Kidney (tissue), 14 donors: Measurements from ENCODE around the gene PON2. TPM values are rescaled to one million over a fixed set of nuclear protein-coding genes. Genes with fewer than 3 reads are reported as not detected.

Experiments used
- DNase-seq, 5 donors: peaks; one replicate each; pipeline ENCODE4 v3.0.0-alpha.2; 2013 to 2020
- FAIRE-seq: peaks from 2 replicates; lab custom pipeline; 2012; peaks lifted over from hg19 to GRCh38; lab: Jason Lieb, UNC
- H3K27ac ChIP-seq, 2 donors: one replicate each; pipeline ENCODE4 v1.7.0; 2013; ENCODE audit warnings: low read depth in 2 of 2, low read length in 2 of 2, inconsistent platforms in 1 of 2
- H3K27me3 ChIP-seq: one replicate; pipeline ENCODE4 v1.7.1; 2013; ENCODE audit warnings: low read length, inconsistent platforms; ENCODE audit not compliant: control insufficient read depth, insufficient read depth
- H3K36me3 ChIP-seq, 3 donors: one replicate each; pipeline versions ENCODE4 v1.7.0 to v1.7.1; 2013; ENCODE audit warnings: low read length in 3 of 3, control low read depth in 1 of 3, inconsistent platforms in 1 of 3; ENCODE audit not compliant: insufficient read depth in 3 of 3, control insufficient read depth in 2 of 3
- H3K4me1 ChIP-seq, 3 donors: one replicate each; pipeline versions ENCODE4 v1.7.0 to v1.7.1; 2013; ENCODE audit warnings: low read length in 3 of 3, inconsistent platforms in 1 of 3, low read depth in 1 of 3; ENCODE audit not compliant: control insufficient read depth in 2 of 3, insufficient read depth in 2 of 3
- H3K4me3 ChIP-seq, 3 donors: one replicate each; pipeline versions ENCODE4 v1.7.0 to v1.8.1; 2013; ENCODE audit warnings: low read length in 3 of 3, control low read depth in 1 of 3, inconsistent platforms in 1 of 3
- H3K9ac ChIP-seq, 3 donors: one replicate each; pipeline versions ENCODE4 v1.7.0 to v1.7.1; 2013; ENCODE audit warnings: low read length in 3 of 3, control low read depth in 1 of 3, inconsistent platforms in 1 of 3
- H3K9me3 ChIP-seq, 3 donors: one replicate each; pipeline versions ENCODE4 v1.7.0 to v1.7.1; 2013; ENCODE audit warnings: low read length in 3 of 3, control low read depth in 1 of 3, inconsistent platforms in 1 of 3; ENCODE audit not compliant: control insufficient read depth in 2 of 3, insufficient read depth in 1 of 3
- intact Hi-C: fragments of 100-400 bp; cut with DNase I; formaldehyde crosslinking; loops from one replicate; pipeline ENCODE4 v1.11.1; 2022
- polyA plus RNA-seq: library from polyadenylated mRNA; stranded (reverse); fragments of 350-450 nt; fragmentation: Illumina TruSeq; extraction: RNeasy Lipid Tissue Mini Kit (QIAGEN cat#74804); gene quantifications from one replicate; pipeline ENCODE4 v1.2.3, GENCODE V29; 2014; ENCODE audit warnings: low read depth, low replicate concordance; ENCODE audit not compliant: insufficient read depth
- total RNA-seq: library from RNA; stranded (reverse); fragmentation: NEBNext Ultra II Directional; extraction: Animal tissue kit (Norgen Biotek cat#: 25700); gene quantifications from one replicate; pipeline ENCODE4 v1.2.1, GENCODE V29; 2021
- TF ChIP-seq, protein P1 (sequence below): IDR thresholded peaks from 3 replicates; pipeline ENCODE4 v1.5.1; 2012; ENCODE audit warnings: mild to moderate bottlenecking, moderate library complexity, borderline replicate concordance; ENCODE audit not compliant: insufficient read depth; ENCODE audit errors: extremely low read depth
- donor health status: control.
- donor health status: control.
- donor health status: control.
- donor health status: control.
- donor health status: control.
- donor health status: DM: yes; HTN: yes; CAD: no.
- donor health status: Normal renal cell carcinoma (clear cell type).

PON2 gene
- total and polyA plus RNA-seq, 2 donors from 2014 or later: 61.8 to 191 TPM

DNA sequence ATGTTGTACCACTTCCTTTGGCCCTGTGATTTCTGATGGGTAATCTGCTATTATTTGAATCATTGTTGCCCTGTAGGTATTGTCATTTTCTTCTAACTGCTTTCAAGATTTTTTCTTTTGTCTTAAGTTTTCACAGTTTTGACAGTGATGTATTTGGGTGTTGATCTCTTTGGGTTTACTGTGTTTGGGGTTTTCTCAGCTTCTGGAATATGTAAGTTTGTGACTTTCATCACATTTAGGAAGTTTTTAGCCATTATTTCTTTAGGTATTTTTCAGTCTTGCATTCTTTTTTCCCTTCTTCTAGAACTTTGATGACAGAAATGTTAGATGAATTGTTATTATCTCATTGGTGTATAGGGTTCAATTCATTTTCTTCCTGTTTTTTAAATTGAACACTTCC is 23.1 kb upstream of the PON2 start:
- H3K27ac ChIP-seq: no peak overlapping the region
- no peaks in the 10 kb centered on the region for H3K4me1 ChIP-seq
- DNase-seq (no peak), FAIRE-seq (no peak)
- no peak overlapping the region for H3K9ac ChIP-seq
- TF ChIP-seq, protein P1, sequence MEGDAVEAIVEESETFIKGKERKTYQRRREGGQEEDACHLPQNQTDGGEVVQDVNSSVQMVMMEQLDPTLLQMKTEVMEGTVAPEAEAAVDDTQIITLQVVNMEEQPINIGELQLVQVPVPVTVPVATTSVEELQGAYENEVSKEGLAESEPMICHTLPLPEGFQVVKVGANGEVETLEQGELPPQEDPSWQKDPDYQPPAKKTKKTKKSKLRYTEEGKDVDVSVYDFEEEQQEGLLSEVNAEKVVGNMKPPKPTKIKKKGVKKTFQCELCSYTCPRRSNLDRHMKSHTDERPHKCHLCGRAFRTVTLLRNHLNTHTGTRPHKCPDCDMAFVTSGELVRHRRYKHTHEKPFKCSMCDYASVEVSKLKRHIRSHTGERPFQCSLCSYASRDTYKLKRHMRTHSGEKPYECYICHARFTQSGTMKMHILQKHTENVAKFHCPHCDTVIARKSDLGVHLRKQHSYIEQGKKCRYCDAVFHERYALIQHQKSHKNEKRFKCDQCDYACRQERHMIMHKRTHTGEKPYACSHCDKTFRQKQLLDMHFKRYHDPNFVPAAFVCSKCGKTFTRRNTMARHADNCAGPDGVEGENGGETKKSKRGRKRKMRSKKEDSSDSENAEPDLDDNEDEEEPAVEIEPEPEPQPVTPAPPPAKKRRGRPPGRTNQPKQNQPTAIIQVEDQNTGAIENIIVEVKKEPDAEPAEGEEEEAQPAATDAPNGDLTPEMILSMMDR: no peak
- intact Hi-C loops: no loop called here
- no peaks in the 10 kb centered on the region for H3K27me3 ChIP-seq
- peaks cover 0 to 9% (median 0%) of the 10 kb centered on the region in 3 donors for H3K9me3 ChIP-seq
- no peaks in the 10 kb centered on the region for H3K36me3 ChIP-seq
- H3K4me3 ChIP-seq: no peak overlapping the region

DNA sequence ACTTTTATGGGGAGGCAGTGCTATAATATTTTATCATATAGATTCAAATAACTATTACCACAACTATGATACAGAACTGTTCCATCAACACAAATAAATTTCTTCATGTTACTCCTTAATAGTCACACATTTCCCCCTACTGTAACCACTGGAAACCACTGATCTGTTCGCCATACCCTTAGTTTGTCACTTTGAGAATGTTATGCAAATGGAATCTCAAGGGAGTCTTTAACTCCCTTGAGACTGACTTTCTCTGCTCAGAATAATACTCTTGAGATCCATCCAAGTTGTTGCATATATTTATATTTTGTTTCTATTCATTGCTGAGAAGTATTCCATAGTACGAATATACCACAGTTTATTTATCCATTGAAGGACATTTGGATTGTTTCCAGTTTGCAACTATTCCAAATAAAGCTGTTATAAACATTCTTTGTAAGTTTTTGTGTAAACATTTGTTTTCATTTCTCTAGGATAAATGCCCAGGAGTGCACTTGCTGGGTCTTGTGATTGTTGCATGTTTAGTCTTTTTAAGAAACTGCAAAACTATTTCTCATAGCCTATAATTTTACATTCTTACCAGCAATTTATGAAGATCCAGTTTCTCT is 19.7 kb upstream of the PON2 start:
- Histone ChIP-seq H3K27ac (no peak overlapping the region), H3K4me3 (no peak overlapping the region), H3K36me3 (no peaks in the 10 kb centered on the region), H3K9ac (no peak overlapping the region), H3K4me1 (no peaks in the 10 kb centered on the region), H3K9me3 (peaks cover 0 to 5% (median 0%) of the 10 kb centered on the region in 3 donors), H3K27me3 (no peaks in the 10 kb centered on the region)
- no peak for FAIRE-seq
- DNase-seq: no peak
- TF ChIP-seq, protein P1: no peak
- intact Hi-C loops: no loop called here

DNA sequence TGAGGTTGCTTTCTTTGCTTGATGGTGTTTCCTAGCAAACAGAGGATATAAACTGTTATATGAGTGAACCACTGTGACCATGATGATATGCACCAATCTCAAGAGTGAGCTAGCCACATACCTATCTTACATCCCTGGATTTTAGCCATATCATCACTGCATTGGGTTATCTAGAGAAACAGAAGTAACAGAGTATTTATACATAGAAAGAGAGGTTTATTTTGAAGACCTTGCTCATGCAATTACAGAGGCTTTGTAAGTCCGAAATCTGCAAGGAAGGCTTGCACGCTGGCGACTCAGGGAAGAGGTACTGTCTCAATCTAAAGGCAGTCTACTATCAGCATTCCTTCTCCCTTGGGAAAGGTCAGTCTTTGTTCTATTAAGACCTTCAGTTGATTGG is 11.8 kb upstream of the PON2 start:
- Histone ChIP-seq H3K4me1 (peaks cover 0 to under 1% (median 0%) of the 10 kb centered on the region in 3 donors), H3K4me3 (no peak overlapping the region), H3K36me3 (no peaks in the 10 kb centered on the region), H3K27me3 (no peaks in the 10 kb centered on the region), H3K9me3 (no peaks in the 10 kb centered on the region), H3K27ac (no peak overlapping the region), H3K9ac (no peak overlapping the region)
- intact Hi-C loops: no loop called here
- FAIRE-seq: no peak
- no peak for DNase-seq
- TF ChIP-seq, protein P1: no peak

DNA sequence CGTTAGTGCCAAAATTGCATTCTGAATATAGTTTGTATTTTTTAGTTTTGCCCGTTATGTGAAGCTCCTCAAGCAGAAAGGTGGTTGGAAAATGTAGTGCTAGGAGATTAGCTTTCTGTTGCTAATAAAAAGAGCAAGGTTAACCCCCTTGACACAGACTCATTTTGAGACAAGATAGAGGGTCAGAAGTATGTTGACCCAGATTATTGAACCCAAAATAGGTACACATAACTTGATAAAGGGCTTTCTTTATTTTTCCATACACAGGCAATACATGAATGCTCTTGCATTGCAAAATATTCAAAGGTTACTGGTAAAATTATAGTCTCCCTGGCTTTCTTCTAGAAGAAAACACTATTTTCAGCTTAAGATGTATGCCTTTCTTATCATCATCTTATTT is 10.0 kb upstream of the PON2 start:
- Histone ChIP-seq H3K27me3 (no peaks in the 10 kb centered on the region), H3K4me1 (peaks cover 0 to 4% (median 0%) of the 10 kb centered on the region in 3 donors), H3K9me3 (no peaks in the 10 kb centered on the region), H3K36me3 (no peaks in the 10 kb centered on the region), H3K27ac (no peak overlapping the region), H3K4me3 (no peak overlapping the region), H3K9ac (no peak overlapping the region)
- FAIRE-seq (no peak), DNase-seq (no peak)
- TF ChIP-seq, protein P1: no peak
- intact Hi-C loops: no loop called here
